ENCODE data around the gene EMC8.

Gene EMC8

DNA sequence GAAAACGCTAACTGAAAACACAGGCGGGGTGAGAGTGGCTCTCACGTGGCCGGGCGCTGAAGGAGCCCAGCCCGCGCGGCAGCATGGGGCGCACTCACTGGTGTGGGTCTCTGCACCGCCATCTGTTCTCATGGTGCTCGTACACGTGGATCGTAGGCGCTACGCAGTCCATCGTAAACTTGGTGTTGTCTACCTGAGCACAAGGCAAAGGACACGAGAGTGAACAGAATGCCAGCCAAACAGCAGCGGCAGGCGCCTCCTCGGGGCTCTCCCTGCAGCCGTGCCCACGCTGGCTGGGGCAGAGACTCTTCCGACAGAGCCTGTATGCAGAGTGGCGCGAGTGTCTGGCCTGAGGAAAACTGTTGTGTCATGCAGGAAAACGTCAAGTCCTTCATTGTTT lies 19.1 kb downstream of the EMC8 start:
- Mint-ChIP-seq H3K9me3 (no peaks in the 10 kb centered on the region), H3K4me3 (no peak overlapping the region), H3K4me1 (ENCODE audit: low read depth) (no peaks in the 10 kb centered on the region), H3K36me3 (ENCODE audit: low read depth) (peaks cover 87% of the 10 kb centered on the region), H3K27me3 (no peaks in the 10 kb centered on the region), H3K27ac (no peak overlapping the region)
- intact Hi-C loops (cut with micrococcal nuclease) = no loop called here

DNA sequence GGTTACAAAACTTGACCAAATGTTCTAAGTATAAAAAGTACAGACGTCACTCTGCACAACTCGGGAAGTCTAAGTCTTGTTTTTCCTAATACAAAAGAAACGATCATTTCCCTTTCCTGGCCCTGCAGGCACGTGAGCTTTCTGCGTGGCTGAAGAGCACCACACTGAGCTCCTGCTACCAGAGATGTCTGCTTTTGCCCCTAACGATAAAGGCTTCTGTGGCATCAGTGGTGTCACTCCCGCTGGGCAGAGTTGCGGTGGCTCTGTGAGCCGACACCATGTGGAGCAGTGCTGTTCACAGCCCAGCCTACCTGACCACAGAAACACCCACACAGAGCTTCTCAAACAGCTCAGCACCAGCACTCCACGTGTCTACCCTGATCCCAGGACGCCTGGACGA lies 20.5 kb downstream of the EMC8 start:
- H3K27ac Mint-ChIP-seq = no peak overlapping the region
- H3K4me1 Mint-ChIP-seq (ENCODE audit: low read depth) = no peaks in the 10 kb centered on the region
- H3K4me3 Mint-ChIP-seq = no peak overlapping the region
- H3K9me3 Mint-ChIP-seq = no peaks in the 10 kb centered on the region
- intact Hi-C loops (cut with micrococcal nuclease) = no loop called here
- H3K36me3 Mint-ChIP-seq (ENCODE audit: low read depth) = peaks cover 85% of the 10 kb centered on the region
- no peaks in the 10 kb centered on the region for H3K27me3 Mint-ChIP-seq

DNA sequence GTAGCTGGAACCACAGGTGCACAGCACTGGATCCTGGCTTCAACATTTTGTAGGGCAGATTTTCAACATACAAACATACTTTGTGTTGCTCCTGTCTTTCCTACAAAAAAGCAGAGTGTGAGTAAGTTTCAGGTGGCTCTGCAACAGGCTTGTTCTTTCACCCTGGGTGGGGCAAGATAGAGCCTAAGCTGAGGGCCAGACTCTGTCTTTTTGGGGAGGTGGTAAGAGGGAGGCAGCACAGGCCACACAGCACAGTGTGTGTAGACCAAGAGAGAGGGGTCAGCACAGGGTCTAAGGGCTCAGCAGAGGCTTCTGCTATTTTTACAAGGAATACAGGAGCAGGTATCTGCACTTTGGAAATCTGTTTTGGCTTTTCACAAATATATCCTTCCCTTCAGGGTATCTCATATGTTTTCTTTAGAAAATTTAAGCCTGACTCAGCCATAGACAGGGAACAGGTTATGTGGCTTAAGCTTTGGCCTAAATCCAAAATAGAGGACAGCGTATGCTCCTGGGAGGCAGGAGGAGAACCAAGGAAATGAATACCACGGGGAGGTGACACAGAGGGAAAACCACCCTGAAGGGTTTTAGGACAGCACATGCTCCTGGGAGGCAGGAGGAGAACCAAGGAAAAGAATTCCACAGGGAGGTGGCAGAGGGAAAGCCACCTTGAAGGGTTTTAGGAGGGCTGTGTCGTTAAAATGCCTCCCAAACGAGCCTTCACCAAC lies 21.6 kb downstream of the EMC8 start:
- no peaks in the 10 kb centered on the region for H3K9me3 Mint-ChIP-seq
- H3K36me3 Mint-ChIP-seq (ENCODE audit: low read depth) = peaks cover 74% of the 10 kb centered on the region
- H3K27ac Mint-ChIP-seq = no peak overlapping the region
- H3K4me1 Mint-ChIP-seq (ENCODE audit: low read depth) = no peaks in the 10 kb centered on the region
- intact Hi-C loops (cut with micrococcal nuclease) = no loop called here
- H3K4me3 Mint-ChIP-seq = no peak overlapping the region
- H3K27me3 Mint-ChIP-seq = no peaks in the 10 kb centered on the region

DNA sequence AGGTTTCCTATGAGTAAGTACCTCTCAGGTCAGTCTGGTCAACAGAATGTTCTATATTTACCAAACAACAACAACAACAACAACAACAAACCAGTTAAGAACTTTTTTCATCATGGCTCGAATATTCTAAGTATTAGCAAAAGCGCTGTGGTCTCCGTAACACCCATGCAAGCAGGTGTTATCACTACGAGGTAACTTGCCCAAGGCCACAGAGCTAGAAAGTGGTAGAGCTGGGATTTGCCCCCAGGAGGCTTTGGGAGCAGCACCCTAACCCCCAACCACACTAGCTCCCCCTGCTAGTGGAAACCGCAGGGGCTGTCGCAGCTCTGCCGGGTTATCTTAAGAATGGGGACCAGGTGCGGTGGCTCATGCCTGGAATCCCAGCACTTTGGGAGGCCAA lies 24.5 kb downstream of the EMC8 start:
- Mint-ChIP-seq H3K4me1 (ENCODE audit: low read depth) (no peaks in the 10 kb centered on the region), H3K27ac (no peak overlapping the region)

DNA sequence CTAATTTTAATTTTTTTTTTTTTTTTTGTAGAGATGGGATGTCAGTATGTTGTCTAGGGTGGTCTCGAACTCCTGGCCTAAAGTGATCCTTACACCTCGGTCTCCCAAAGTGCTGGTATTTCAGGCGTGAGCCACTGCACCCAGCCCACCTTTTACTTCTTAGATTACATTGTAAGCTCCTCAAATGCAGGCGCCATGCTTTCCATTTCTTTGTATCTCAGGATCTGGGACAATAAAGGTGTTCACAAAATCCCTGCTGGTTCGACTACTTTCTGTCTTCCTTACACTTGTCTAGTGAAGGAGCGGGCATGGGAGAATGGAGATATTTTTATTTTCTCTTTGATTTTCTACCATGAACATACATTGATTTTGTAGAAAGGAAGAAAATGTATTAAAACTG lies 25.2 kb downstream of the EMC8 start:
- Mint-ChIP-seq H3K4me1 (ENCODE audit: low read depth) (no peaks in the 10 kb centered on the region), H3K27ac (no peak overlapping the region)

More for the DNA sequence above, 24.5 kb downstream of the EMC8 start:
- H3K9me3 Mint-ChIP-seq = no peaks in the 10 kb centered on the region
- H3K27me3 Mint-ChIP-seq = no peaks in the 10 kb centered on the region
- H3K4me3 Mint-ChIP-seq = no peak overlapping the region
- intact Hi-C loops (cut with micrococcal nuclease) = no loop called here
- peaks cover 56% of the 10 kb centered on the region for H3K36me3 Mint-ChIP-seq (ENCODE audit: low read depth)

DNA sequence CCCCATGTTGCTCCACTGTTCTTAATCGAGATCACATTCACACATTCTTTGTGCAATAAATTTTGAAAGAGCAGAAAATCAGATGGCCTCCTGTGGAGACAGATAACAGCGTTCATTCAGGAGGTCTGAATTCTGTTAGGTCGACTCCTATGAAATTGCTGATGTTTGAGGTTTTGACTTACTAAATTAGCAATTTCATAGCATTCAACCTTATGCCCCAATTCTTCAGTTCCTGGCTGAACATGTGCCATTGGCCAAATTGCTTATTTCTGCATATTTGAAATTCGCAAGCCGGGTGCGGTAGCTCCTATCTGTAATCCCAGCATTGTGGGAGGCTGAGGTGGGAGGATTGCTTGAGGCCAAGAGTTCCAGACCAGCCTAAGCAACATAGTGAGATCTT lies 26.3 kb downstream of the EMC8 start:
- no peaks in the 10 kb centered on the region for H3K27me3 Mint-ChIP-seq
- H3K4me3 Mint-ChIP-seq = no peak overlapping the region
- peaks cover 2% of the 10 kb centered on the region for H3K4me1 Mint-ChIP-seq (ENCODE audit: low read depth)
- no peak overlapping the region for H3K27ac Mint-ChIP-seq
- intact Hi-C loops (cut with micrococcal nuclease) = no loop called here
- H3K9me3 Mint-ChIP-seq = no peaks in the 10 kb centered on the region
- H3K36me3 Mint-ChIP-seq (ENCODE audit: low read depth) = peaks cover 38% of the 10 kb centered on the region

More for the DNA sequence above, 25.2 kb downstream of the EMC8 start:
- Mint-ChIP-seq H3K27me3 (no peaks in the 10 kb centered on the region), H3K4me3 (no peak overlapping the region), H3K36me3 (ENCODE audit: low read depth) (peaks cover 49% of the 10 kb centered on the region), H3K9me3 (no peaks in the 10 kb centered on the region)
- intact Hi-C loops (cut with micrococcal nuclease) = no loop called here

DNA sequence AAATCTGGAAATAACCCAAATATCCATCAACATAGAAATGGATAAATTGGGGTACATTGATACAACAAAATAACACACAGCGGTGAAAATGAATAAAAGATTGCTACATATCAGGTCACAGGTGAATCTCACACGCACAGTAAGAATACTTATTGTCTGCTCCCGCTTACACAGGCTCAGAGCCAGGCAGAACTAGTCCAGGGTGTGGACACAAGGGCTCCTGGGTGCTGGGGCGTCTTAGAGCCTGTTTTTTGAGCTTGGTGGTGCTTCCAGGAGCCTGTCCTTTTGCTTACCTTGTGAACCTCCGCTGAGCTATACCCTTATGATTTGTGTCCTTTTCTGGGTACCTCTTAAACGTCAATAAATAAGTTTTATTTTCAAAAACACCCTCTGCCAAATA lies 28.6 kb downstream of the EMC8 start:
- Mint-ChIP-seq H3K4me3 (no peak overlapping the region), H3K27me3 (peaks cover 10% of the 10 kb centered on the region), H3K36me3 (ENCODE audit: low read depth) (peaks cover 18% of the 10 kb centered on the region), H3K27ac (no peak overlapping the region), H3K4me1 (ENCODE audit: low read depth) (peaks cover 16% of the 10 kb centered on the region), H3K9me3 (no peaks in the 10 kb centered on the region)
- intact Hi-C loops (cut with micrococcal nuclease) = no loop called here

DNA sequence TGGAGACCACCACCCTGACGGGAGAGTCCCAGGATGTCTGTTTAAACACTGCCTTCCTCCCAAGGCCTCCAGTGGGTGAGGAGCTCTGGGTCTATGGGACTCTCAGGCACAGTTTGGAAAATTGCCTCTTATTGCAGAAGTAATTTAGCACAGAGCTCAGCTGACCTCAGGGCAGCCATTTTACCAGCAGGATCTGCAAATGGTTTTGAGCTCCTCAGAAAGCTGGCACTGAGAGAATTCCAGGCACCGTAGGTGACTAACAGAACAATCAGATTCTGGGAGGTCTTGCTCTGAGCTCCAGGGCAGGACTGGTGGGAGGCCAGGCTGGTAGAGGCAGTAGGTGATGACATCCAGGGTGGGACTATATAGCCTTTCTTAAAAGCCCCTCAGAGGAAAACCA lies 31.1 kb downstream of the EMC8 start:
- no peaks in the 10 kb centered on the region for H3K9me3 Mint-ChIP-seq
- H3K36me3 Mint-ChIP-seq (ENCODE audit: low read depth) = peaks cover 11% of the 10 kb centered on the region
- peaks cover 16% of the 10 kb centered on the region for H3K27me3 Mint-ChIP-seq
- intact Hi-C loops (cut with micrococcal nuclease) = no loop called here
- no peak overlapping the region for H3K27ac Mint-ChIP-seq
- peaks cover 19% of the 10 kb centered on the region for H3K4me1 Mint-ChIP-seq (ENCODE audit: low read depth)
- H3K4me3 Mint-ChIP-seq = no peak overlapping the region

DNA sequence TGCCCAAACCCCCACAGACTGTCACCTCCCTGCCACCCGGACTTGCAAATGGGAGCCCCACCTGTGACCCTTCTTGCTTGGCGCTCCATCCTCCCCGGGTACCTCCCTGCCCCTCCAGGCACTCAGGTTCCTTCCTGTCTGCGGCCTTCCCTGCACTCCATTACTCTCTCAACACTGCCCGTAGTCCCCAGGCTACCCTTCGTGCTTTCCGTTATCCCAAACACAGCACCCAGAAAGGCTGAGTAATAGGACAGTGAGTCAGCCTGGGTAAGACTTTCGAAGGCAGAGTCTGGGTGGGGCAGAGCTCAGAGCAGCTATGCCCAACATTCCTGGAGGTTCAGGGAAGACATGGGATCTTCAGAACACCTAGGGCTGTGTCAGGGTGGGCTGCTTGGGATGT lies 31.8 kb downstream of the EMC8 start:
- Mint-ChIP-seq H3K4me1 (ENCODE audit: low read depth) (peaks cover 19% of the 10 kb centered on the region), H3K27me3 (peaks cover 16% of the 10 kb centered on the region), H3K27ac (no peak overlapping the region), H3K4me3 (no peak overlapping the region), H3K36me3 (ENCODE audit: low read depth) (peaks cover 11% of the 10 kb centered on the region), H3K9me3 (no peaks in the 10 kb centered on the region)
- intact Hi-C loops (cut with micrococcal nuclease) = no loop called here

DNA sequence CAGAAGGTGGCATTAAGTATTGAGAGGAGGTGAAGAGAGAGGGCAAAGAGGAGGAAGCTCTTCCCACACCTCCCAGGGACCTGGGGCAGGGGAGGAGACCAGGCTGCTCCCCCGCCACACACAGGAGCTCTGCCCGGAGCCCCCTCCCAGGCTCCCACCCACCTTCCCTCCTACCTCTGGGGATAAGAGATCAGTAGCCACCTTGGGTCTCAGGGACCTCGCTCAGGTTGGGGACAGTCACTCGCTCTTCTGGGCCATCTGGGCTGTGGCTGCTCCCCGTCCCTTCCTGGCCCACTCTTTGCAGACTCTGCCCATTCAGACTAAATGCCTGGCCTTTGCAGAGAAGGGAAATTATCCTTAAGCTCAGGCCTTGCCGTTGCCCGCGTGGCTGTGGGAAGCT lies 33.6 kb downstream of the EMC8 start:
- Mint-ChIP-seq H3K36me3 (ENCODE audit: low read depth) (no peaks in the 10 kb centered on the region), H3K27ac (no peak overlapping the region), H3K27me3 (peaks cover 16% of the 10 kb centered on the region), H3K4me1 (ENCODE audit: low read depth) (peaks cover 30% of the 10 kb centered on the region), H3K4me3 (no peak overlapping the region), H3K9me3 (no peaks in the 10 kb centered on the region)
- intact Hi-C loops (cut with micrococcal nuclease) = no loop called here

DNA sequence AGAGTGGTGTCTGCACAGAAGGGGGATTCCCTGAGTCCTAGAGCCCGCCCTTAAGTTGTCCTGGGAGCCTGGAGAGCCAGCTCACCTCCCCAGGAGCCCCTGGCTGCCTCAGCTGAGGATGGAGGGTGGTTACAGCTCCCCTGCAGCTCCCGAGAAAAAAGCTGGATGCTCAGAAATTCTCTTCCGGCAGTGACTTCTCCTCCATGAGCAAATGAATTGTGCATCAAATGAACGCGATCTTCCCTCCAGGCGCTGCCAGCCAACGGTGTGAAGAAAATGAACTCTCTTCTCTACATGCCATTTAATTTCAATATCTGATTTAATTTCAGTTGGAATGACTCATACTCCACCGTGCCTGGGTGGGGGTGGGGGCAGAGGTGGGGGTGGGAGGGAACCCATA lies 34.1 kb downstream of the EMC8 start:
- intact Hi-C loops (cut with micrococcal nuclease) = no loop called here
- peaks cover 16% of the 10 kb centered on the region for H3K27me3 Mint-ChIP-seq
- H3K4me3 Mint-ChIP-seq = no peak overlapping the region
- H3K4me1 Mint-ChIP-seq (ENCODE audit: low read depth) = peaks cover 32% of the 10 kb centered on the region
- H3K36me3 Mint-ChIP-seq (ENCODE audit: low read depth) = no peaks in the 10 kb centered on the region
- H3K9me3 Mint-ChIP-seq = no peaks in the 10 kb centered on the region
- H3K27ac Mint-ChIP-seq = no peak overlapping the region

DNA sequence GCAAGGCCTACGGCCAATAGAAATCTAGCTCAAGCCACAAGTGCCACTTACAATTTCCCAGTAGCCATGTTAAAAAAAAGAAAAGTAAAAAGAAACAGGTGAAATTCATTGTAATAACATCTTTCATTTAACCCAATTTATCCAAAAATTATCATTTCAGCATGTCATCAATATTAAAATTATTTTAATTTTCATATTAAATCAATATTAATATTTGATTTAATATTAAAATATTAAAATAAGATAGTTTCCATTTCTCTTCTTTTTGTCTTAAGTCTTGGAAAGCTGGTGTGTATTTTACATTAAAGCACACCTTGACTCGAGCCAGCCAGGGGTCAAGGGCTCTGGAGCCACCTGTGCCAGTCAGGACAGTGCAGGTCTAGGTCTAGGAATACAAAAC lies 35.7 kb downstream of the EMC8 start:
- intact Hi-C loops (cut with micrococcal nuclease) = no loop called here
- Mint-ChIP-seq H3K36me3 (ENCODE audit: low read depth) (no peaks in the 10 kb centered on the region), H3K4me3 (no peak overlapping the region), H3K27ac (no peak overlapping the region), H3K27me3 (peaks cover 27% of the 10 kb centered on the region), H3K4me1 (ENCODE audit: low read depth) (peaks cover 48% of the 10 kb centered on the region), H3K9me3 (no peaks in the 10 kb centered on the region)

DNA sequence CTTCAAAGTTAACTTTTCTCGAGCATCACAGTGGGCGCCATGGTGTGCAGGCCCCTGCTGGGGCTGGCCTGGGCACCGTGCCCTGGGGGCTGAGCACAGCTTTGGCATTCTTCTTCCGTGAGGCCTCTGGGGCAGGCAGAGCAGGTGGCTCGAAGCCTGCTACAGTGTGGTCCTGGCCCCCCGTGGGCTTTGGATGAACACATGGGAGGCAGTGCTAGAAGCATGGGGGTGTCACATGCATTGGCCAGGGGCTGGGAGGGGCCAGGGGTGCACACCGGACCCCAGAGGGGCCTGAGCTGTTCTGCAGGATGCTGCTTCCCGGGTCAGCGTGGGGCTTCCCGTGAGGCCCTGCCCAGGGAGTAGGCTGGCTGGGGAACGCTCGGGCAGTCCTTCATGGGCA lies 36.4 kb downstream of the EMC8 start:
- intact Hi-C loops (cut with micrococcal nuclease) = no loop called here
- Mint-ChIP-seq H3K27me3 (peaks cover 27% of the 10 kb centered on the region), H3K4me3 (no peak overlapping the region), H3K27ac (no peak overlapping the region), H3K36me3 (ENCODE audit: low read depth) (no peaks in the 10 kb centered on the region), H3K9me3 (no peaks in the 10 kb centered on the region), H3K4me1 (ENCODE audit: low read depth) (peaks cover 47% of the 10 kb centered on the region)

DNA sequence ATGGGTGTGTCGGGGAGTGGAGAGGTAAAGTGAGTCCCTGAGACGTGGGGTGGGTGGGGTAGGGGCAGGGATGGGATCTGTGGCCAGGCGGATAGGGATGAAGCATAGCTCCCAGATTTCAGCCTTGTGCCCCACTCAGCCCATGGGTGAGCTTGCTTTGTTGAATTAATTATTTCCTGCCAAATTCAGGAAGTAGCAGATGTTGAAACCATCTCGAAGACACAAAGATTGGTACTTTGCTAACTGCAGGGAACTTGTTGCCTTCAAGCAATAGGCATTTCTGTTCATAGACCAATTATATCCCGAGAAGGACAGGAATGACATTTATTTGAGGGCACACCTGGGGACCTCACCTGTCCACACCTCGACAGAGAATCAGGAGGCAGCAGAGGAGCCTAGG lies 37.5 kb downstream of the EMC8 start:
- intact Hi-C loops (cut with micrococcal nuclease) = no loop called here
- H3K27ac Mint-ChIP-seq = no peak overlapping the region

More for the DNA sequence above, 37.5 kb downstream of the EMC8 start:
- Mint-ChIP-seq H3K4me1 (ENCODE audit: low read depth) (peaks cover 40% of the 10 kb centered on the region), H3K36me3 (ENCODE audit: low read depth) (no peaks in the 10 kb centered on the region), H3K9me3 (no peaks in the 10 kb centered on the region), H3K4me3 (no peak overlapping the region), H3K27me3 (peaks cover 24% of the 10 kb centered on the region)
